NCI-H2029 treated with DMSO at 0.1 percent for 48 hours (cell line): ENCODE data around the gene BBX.

Source experiments
- DNase-seq: peaks from one replicate; lab custom pipeline; 2025; lab: John Stamatoyannopoulos, UW

BBX gene

GRCh38 chr3:107752202-107752990 is 229.6 kb downstream of the BBX start:
- peak; percentile 30 for DNase-seq

GRCh38 chr3:107753494-107753893 is 230.7 kb downstream of the BBX start:
- DNase-seq = no peak

GRCh38 chr3:107753976-107754375 is 231.2 kb downstream of the BBX start:
- no peak for DNase-seq

GRCh38 chr3:107756649-107757048 is 233.9 kb downstream of the BBX start:
- DNase-seq = no peak

- no peak for DNase-seq
These were observed 234.4 kb downstream of the BBX start for GRCh38 chr3:107757140-107757539.

GRCh38 chr3:107760144-107760543 is 237.4 kb downstream of the BBX start:
- no peak for DNase-seq

GRCh38 chr3:107761391-107761790 is 238.6 kb downstream of the BBX start:
- no peak for DNase-seq

GRCh38 chr3:107765524-107765923 is 242.8 kb downstream of the BBX start:
- DNase-seq = no peak

- no peak for DNase-seq
These were observed 245.3 kb downstream of the BBX start for GRCh38 chr3:107767897-107768605.

GRCh38 chr3:107769882-107770281 is 247.1 kb downstream of the BBX start:
- no peak for DNase-seq

GRCh38 chr3:107772016-107772415 is 249.3 kb downstream of the BBX start:
- no peak for DNase-seq

- no peak for DNase-seq
These were observed 253.2 kb downstream of the BBX start for GRCh38 chr3:107775974-107776373.

GRCh38 chr3:107781253-107781652 is 258.5 kb downstream of the BBX start:
- DNase-seq = no peak

- no peak for DNase-seq
These were observed 259.3 kb downstream of the BBX start for GRCh38 chr3:107782054-107782453.

GRCh38 chr3:107790612-107791011 is 267.9 kb downstream of the BBX start:
- no peak for DNase-seq

- no peak for DNase-seq
These were observed 268.3 kb downstream of the BBX start for GRCh38 chr3:107791027-107791426.

- no peak for DNase-seq
These were observed 268.7 kb downstream of the BBX start for GRCh38 chr3:107791450-107791849.

GRCh38 chr3:107794664-107795443 is 272.1 kb downstream of the BBX start:
- no peak for DNase-seq

- DNase-seq = no peak
These were observed 272.8 kb downstream of the BBX start for GRCh38 chr3:107795514-107796094.

GRCh38 chr3:107796791-107797190 is 274.0 kb downstream of the BBX start:
- peak; percentile 18 for DNase-seq

GRCh38 chr3:107797586-107797985 is 274.8 kb downstream of the BBX start:
- no peak for DNase-seq

- no peak for DNase-seq
These were observed 275.6 kb downstream of the BBX start for GRCh38 chr3:107798381-107798780.
